SK-N-SH (cell line): ENCODE measurements around the gene TBX1.

Experiments
- EP300 ChIP-seq, 2 experiments: IDR thresholded peaks; 2 replicates each; pipeline versions ENCODE4 v1.4.0 to v1.6.1; 2012; ENCODE audit warnings: borderline replicate concordance in 1 of 2, low read depth in 1 of 2, low read length in 1 of 2
- GABPA ChIP-seq: IDR thresholded peaks from 2 replicates; pipeline ENCODE4 v1.4.0; 2012; ENCODE audit warnings: low read depth, mild to moderate bottlenecking
- IRF3 ChIP-seq: fragments of 150-350 bp; IDR thresholded peaks from 2 replicates; pipeline ENCODE4 v1.6.1; 2016; ENCODE audit warnings: mild to moderate bottlenecking, low read depth, low read length
- MAX ChIP-seq: IDR thresholded peaks from 2 replicates; pipeline ENCODE4 v1.4.0; 2012; ENCODE audit warnings: low read depth
- MXI1 ChIP-seq: IDR thresholded peaks from 2 replicates; pipeline ENCODE4 v1.6.1; 2012; ENCODE audit warnings: mild to moderate bottlenecking, low read depth, low read length, improper control_type of control experiment
- RAD21 ChIP-seq: IDR thresholded peaks from 2 replicates; pipeline ENCODE4 v1.6.1; 2012; ENCODE audit warnings: mild to moderate bottlenecking, low read length
- RCOR1 ChIP-seq: fragments of 150-350 bp; IDR thresholded peaks from 2 replicates; pipeline ENCODE4 v1.6.1; 2017; ENCODE audit warnings: antibody characterized with exemption, low read length
- SIN3A ChIP-seq: IDR thresholded peaks from 2 replicates; pipeline ENCODE4 v1.6.1; 2012; ENCODE audit warnings: low read depth, mild to moderate bottlenecking, low read length, moderate library complexity, borderline replicate concordance
- SMC3 ChIP-seq: IDR thresholded peaks from 2 replicates; pipeline ENCODE4 v1.6.1; 2012; ENCODE audit warnings: low read depth, low read length, improper control_type of control experiment
- TAF1 ChIP-seq: IDR thresholded peaks from 2 replicates; pipeline ENCODE4 v1.6.1; 2012; ENCODE audit warnings: low read depth, mild to moderate bottlenecking, low read length, moderate library complexity, borderline replicate concordance
- TCF12 ChIP-seq: IDR thresholded peaks from 2 replicates; pipeline ENCODE4 v1.4.0; 2012
- YY1 ChIP-seq: IDR thresholded peaks from 2 replicates; pipeline ENCODE4 v1.4.0; 2012; ENCODE audit warnings: low read depth, mild to moderate bottlenecking
- TF ChIP-seq, protein P1 (sequence below): fragments of 200-600 bp; sonication (generic); IDR thresholded peaks from 2 replicates; pipeline ENCODE4 v1.6.1; 2017; ENCODE audit warnings: antibody characterized with exemption, mild to moderate bottlenecking, moderate library complexity
- TF ChIP-seq, protein P2 (sequence below): IDR thresholded peaks from 2 replicates; pipeline ENCODE4 v1.6.1; 2012; ENCODE audit warnings: mild to moderate bottlenecking, low read depth, low read length, moderate library complexity

GRCh38 chr22:19717691-19718455 is 42.7 kb upstream of the TBX1 start:
- peak; percentile 75 for TF ChIP-seq RAD21
- TF ChIP-seq, protein P1, sequence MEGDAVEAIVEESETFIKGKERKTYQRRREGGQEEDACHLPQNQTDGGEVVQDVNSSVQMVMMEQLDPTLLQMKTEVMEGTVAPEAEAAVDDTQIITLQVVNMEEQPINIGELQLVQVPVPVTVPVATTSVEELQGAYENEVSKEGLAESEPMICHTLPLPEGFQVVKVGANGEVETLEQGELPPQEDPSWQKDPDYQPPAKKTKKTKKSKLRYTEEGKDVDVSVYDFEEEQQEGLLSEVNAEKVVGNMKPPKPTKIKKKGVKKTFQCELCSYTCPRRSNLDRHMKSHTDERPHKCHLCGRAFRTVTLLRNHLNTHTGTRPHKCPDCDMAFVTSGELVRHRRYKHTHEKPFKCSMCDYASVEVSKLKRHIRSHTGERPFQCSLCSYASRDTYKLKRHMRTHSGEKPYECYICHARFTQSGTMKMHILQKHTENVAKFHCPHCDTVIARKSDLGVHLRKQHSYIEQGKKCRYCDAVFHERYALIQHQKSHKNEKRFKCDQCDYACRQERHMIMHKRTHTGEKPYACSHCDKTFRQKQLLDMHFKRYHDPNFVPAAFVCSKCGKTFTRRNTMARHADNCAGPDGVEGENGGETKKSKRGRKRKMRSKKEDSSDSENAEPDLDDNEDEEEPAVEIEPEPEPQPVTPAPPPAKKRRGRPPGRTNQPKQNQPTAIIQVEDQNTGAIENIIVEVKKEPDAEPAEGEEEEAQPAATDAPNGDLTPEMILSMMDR: peak; percentile 64
- peak; percentile 56; the same call in 1 of the 2 replicates for TF ChIP-seq MXI1
- TF ChIP-seq, protein P2, sequence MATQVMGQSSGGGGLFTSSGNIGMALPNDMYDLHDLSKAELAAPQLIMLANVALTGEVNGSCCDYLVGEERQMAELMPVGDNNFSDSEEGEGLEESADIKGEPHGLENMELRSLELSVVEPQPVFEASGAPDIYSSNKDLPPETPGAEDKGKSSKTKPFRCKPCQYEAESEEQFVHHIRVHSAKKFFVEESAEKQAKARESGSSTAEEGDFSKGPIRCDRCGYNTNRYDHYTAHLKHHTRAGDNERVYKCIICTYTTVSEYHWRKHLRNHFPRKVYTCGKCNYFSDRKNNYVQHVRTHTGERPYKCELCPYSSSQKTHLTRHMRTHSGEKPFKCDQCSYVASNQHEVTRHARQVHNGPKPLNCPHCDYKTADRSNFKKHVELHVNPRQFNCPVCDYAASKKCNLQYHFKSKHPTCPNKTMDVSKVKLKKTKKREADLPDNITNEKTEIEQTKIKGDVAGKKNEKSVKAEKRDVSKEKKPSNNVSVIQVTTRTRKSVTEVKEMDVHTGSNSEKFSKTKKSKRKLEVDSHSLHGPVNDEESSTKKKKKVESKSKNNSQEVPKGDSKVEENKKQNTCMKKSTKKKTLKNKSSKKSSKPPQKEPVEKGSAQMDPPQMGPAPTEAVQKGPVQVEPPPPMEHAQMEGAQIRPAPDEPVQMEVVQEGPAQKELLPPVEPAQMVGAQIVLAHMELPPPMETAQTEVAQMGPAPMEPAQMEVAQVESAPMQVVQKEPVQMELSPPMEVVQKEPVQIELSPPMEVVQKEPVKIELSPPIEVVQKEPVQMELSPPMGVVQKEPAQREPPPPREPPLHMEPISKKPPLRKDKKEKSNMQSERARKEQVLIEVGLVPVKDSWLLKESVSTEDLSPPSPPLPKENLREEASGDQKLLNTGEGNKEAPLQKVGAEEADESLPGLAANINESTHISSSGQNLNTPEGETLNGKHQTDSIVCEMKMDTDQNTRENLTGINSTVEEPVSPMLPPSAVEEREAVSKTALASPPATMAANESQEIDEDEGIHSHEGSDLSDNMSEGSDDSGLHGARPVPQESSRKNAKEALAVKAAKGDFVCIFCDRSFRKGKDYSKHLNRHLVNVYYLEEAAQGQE: no peak
- TF ChIP-seq SMC3: peak; percentile 69
- no peak for TF ChIP-seq TAF1
- peak; percentile 43; the same call in 1 of the 2 replicates for TF ChIP-seq MAX
- no peak for TF ChIP-seq IRF3
- TF ChIP-seq GABPA: no peak
- no peak for TF ChIP-seq YY1
- TF ChIP-seq EP300 (IDR thresholded peaks at IDR 0.05; ENCODE audit: borderline replicate concordance in 1 of 2, low read depth in 1 of 2, low read length in 1 of 2): no peak
- TF ChIP-seq SIN3A: no peak
- TF ChIP-seq RCOR1: no peak
- TF ChIP-seq TCF12: no peak
